IPS-18c (cell line): ENCODE results near the gene ZNF74.
"Not testable (repeated sequence)": the region's sequence is repeated elsewhere in the genome, so short reads cannot be mapped to it uniquely, and the experiment has no call there.

Source experiments
- H3K4me3 ChIP-seq: 2 replicates; pipeline ENCODE4 v1.7.0; 2013; ENCODE audit warnings: low read depth, mild to moderate bottlenecking, low read length, moderate library complexity; ENCODE audit not compliant: insufficient read depth
- H3K9me3 ChIP-seq: one replicate; pipeline ENCODE4 v1.6.1; 2013; ENCODE audit warnings: mild to moderate bottlenecking, low read length, moderate library complexity; ENCODE audit not compliant: control insufficient read depth, insufficient read depth

Gene ZNF74

GRCh38 chr22:20446383-20446970, 52.5 kb downstream of the ZNF74 start:
- H3K9me3 ChIP-seq: peaks cover 2% of the 10 kb centered on the region

GRCh38 chr22:20448630-20449029, 54.7 kb downstream of the ZNF74 start:
- H3K9me3 ChIP-seq: peaks cover 2% of the 10 kb centered on the region
- H3K4me3 ChIP-seq: no peak overlapping the region

More at GRCh38 chr22:20446383-20446970, 52.5 kb downstream of the ZNF74 start:
- no peak overlapping the region for H3K4me3 ChIP-seq

GRCh38 chr22:20449819-20450550, 56.0 kb downstream of the ZNF74 start:
- Histone ChIP-seq H3K4me3 (no peak overlapping the region), H3K9me3 (peaks cover 2% of the 10 kb centered on the region)

- Histone ChIP-seq H3K4me3 (no peak overlapping the region), H3K9me3 (peaks cover 2% of the 10 kb centered on the region)
Observed at GRCh38 chr22:20450551-20450906, 56.6 kb downstream of the ZNF74 start.

GRCh38 chr22:20451129-20451778, 57.3 kb downstream of the ZNF74 start:
- H3K9me3 ChIP-seq, H3K4me3 ChIP-seq: not testable (repeated sequence)

GRCh38 chr22:20451920-20452319, 58.0 kb downstream of the ZNF74 start:
- Histone ChIP-seq H3K4me3 (no peak overlapping the region), H3K9me3 (peaks cover 2% of the 10 kb centered on the region)

- Histone ChIP-seq H3K4me3 (no peak overlapping the region), H3K9me3 (peaks cover 2% of the 10 kb centered on the region)
Observed at GRCh38 chr22:20453222-20453621, 59.3 kb downstream of the ZNF74 start.

- no peak overlapping the region for H3K4me3 ChIP-seq
- no peaks in the 10 kb centered on the region for H3K9me3 ChIP-seq
Observed at GRCh38 chr22:20455709-20456063, 61.7 kb downstream of the ZNF74 start.

GRCh38 chr22:20456064-20456721, 62.2 kb downstream of the ZNF74 start:
- no peaks in the 10 kb centered on the region for H3K9me3 ChIP-seq

GRCh38 chr22:20456722-20457076, 62.7 kb downstream of the ZNF74 start:
- no peak overlapping the region for H3K4me3 ChIP-seq

More at GRCh38 chr22:20456064-20456721, 62.2 kb downstream of the ZNF74 start:
- H3K4me3 ChIP-seq: no peak overlapping the region

GRCh38 chr22:20457506-20458240, 63.7 kb downstream of the ZNF74 start:
- Histone ChIP-seq H3K4me3 (no peak overlapping the region), H3K9me3 (no peaks in the 10 kb centered on the region)

More at GRCh38 chr22:20456722-20457076, 62.7 kb downstream of the ZNF74 start:
- no peaks in the 10 kb centered on the region for H3K9me3 ChIP-seq
